Measurements from ENCODE around the gene ST8SIA3.

- TF ChIP-seq TAF15 (IDR thresholded peaks at IDR 0.05; ENCODE audit: low read depth, low read length) (no peak), SREBF1 (IDR thresholded peaks at IDR 0.05; ENCODE audit: borderline replicate concordance, low read depth, low read length) (no peak), DLX4 (CRISPR knock-in tag; IDR thresholded peaks at IDR 0.05) (no peak), MAFG (tag; conservative IDR thresholded peaks at IDR 0.05) (no peak), KDM2B (CRISPR knock-in tag; IDR thresholded peaks at IDR 0.05) (no peak), RFX1 (IDR thresholded peaks at IDR 0.05) (no peak)
These were observed 24.1 kb downstream of the ST8SIA3 start for GRCh38 chr18:57376503-57376902.

Measured in K562 (cell line).